ENCODE results near the gene TGM4.

Gene TGM4

DNA sequence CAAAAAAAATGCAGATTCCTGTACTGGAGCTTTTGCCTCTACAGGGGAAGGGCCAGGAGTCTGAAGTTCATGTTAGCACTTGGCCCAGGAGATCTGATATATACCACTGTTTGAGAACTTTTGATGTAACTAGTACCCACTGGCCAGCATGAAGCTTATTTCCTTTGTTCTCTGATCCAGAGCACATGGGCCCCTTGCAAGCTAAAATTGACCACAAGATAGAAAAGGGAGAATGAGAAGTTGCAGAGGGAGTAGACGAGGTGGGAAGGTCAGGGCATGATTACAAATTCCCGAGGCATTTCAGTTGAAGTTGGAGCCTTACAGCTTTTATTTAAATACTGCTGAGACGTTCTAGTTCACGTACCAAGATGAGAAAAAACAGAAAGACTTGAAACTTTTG lies 28.2 kb downstream of the TGM4 start:
- Histone ChIP-seq H3K4me3 (ENCODE audit: low read depth in 1 of 2, low read length in 2 of 2) (no peak overlapping the region), H3K9ac (ENCODE audit: low read length) (no peak overlapping the region), H3K27ac (ENCODE audit: low read depth, low read length) (no peak overlapping the region), H3K36me3 (ENCODE audit: insufficient read depth, low read length) (no peaks in the 10 kb centered on the region), H3K9me3 (ENCODE audit: low read length) (no peaks in the 10 kb centered on the region), H3K4me1 (ENCODE audit: insufficient read depth, low read length) (no peaks in the 10 kb centered on the region), H3K27me3 (ENCODE audit: control insufficient read depth in 1 of 2, insufficient read depth in 2 of 2, low read length in 2 of 2) (peaks cover 0 to 3% of the 10 kb centered on the region in 2 donors)

- H3K9me3 ChIP-seq (ENCODE audit: low read length) = no peaks in the 10 kb centered on the region
- no peak overlapping the region for H3K27ac ChIP-seq (ENCODE audit: low read depth, low read length)
- no peak overlapping the region for H3K4me3 ChIP-seq (ENCODE audit: low read depth in 1 of 2, low read length in 2 of 2)
- no peaks in the 10 kb centered on the region for H3K4me1 ChIP-seq (ENCODE audit: insufficient read depth, low read length)
- H3K36me3 ChIP-seq (ENCODE audit: insufficient read depth, low read length) = no peaks in the 10 kb centered on the region
- peaks cover 0 to 4% of the 10 kb centered on the region in 2 donors for H3K27me3 ChIP-seq (ENCODE audit: control insufficient read depth in 1 of 2, insufficient read depth in 2 of 2, low read length in 2 of 2)
- H3K9ac ChIP-seq (ENCODE audit: low read length) = no peak overlapping the region
Measured at GRCh38 chr3:44903314-44903713, 28.9 kb downstream of the TGM4 start.

DNA sequence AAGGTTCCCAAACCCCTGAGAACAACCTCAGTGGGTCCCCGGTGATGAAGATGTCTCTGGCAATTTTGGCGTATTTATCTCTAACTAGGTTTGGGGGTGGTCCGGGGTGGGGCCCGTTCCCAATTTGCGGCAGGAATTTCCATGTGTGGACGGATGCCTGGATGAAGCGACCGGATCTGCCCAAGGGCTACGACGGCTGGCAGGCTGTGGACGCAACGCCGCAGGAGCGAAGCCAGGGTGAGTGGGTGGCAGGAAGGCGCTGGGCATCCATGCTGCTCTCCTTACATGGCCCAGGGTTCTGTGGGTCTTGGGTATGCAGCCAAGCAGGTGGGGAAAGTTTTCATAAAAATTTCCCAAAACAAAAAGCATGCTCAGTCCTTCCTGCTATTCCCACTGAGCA lies 29.3 kb downstream of the TGM4 start:
- Histone ChIP-seq H3K9ac (ENCODE audit: low read length) (no peak overlapping the region), H3K27ac (ENCODE audit: low read depth, low read length) (no peak overlapping the region), H3K4me1 (ENCODE audit: insufficient read depth, low read length) (no peaks in the 10 kb centered on the region), H3K9me3 (ENCODE audit: low read length) (no peaks in the 10 kb centered on the region), H3K4me3 (ENCODE audit: low read depth in 1 of 2, low read length in 2 of 2) (no peak overlapping the region), H3K27me3 (ENCODE audit: control insufficient read depth in 1 of 2, insufficient read depth in 2 of 2, low read length in 2 of 2) (peaks cover 0 to 4% of the 10 kb centered on the region in 2 donors), H3K36me3 (ENCODE audit: insufficient read depth, low read length) (no peaks in the 10 kb centered on the region)

DNA sequence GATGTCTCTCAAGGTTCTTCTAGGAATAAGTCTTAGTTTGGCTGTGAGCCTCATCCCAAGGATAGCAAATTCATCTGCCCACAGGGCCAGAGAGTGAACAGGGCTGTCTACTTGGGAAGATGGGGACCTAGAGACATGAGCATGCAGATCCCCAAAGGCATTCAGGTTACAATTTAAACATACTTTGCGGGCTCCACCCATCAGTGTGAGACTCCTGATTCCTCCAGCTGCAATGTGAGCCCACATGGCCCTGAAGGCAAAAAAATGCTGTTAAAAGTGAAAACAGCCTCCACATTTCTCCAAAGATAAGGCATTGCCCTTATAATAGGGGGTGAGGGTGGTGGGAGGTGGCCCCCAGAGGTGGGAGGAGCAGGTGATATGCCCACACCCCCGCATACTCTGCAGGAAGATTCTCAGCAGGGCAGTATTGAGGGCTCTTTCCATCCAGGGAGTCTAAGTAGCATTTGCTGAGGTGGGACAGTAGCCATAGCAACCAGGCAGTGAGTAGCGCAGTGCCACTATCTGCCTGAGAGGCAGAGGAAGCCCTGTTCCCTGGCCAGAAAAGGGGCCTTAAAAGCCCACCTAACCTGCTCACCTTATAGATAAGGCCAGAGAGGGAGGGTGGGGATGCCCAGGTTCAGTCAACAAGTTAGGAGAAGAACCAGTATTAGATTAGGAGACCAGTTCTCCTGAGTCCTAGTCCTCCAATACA lies 31.2 kb downstream of the TGM4 start:
- H3K4me3 ChIP-seq (ENCODE audit: low read depth in 1 of 2, low read length in 2 of 2) = no peak overlapping the region
- no peaks in the 10 kb centered on the region for H3K4me1 ChIP-seq (ENCODE audit: insufficient read depth, low read length)
- no peak overlapping the region for H3K9ac ChIP-seq (ENCODE audit: low read length)
- H3K27me3 ChIP-seq (ENCODE audit: control insufficient read depth in 1 of 2, insufficient read depth in 2 of 2, low read length in 2 of 2) = peaks cover 0 to 4% of the 10 kb centered on the region in 2 donors
- no peaks in the 10 kb centered on the region for H3K36me3 ChIP-seq (ENCODE audit: insufficient read depth, low read length)
- no peak overlapping the region for H3K27ac ChIP-seq (ENCODE audit: low read depth, low read length)
- no peaks in the 10 kb centered on the region for H3K9me3 ChIP-seq (ENCODE audit: low read length)

GRCh38 chr3:44906997-44907396 lies 32.6 kb downstream of the TGM4 start:
- H3K27ac ChIP-seq (ENCODE audit: low read depth, low read length) = no peak overlapping the region
- H3K4me1 ChIP-seq (ENCODE audit: insufficient read depth, low read length) = no peaks in the 10 kb centered on the region
- no peaks in the 10 kb centered on the region for H3K9me3 ChIP-seq (ENCODE audit: low read length)
- H3K36me3 ChIP-seq (ENCODE audit: insufficient read depth, low read length) = no peaks in the 10 kb centered on the region
- H3K4me3 ChIP-seq (ENCODE audit: low read depth in 1 of 2, low read length in 2 of 2) = no peak overlapping the region
- H3K27me3 ChIP-seq (ENCODE audit: control insufficient read depth in 1 of 2, insufficient read depth in 2 of 2, low read length in 2 of 2) = peaks cover 0 to 4% of the 10 kb centered on the region in 2 donors
- H3K9ac ChIP-seq (ENCODE audit: low read length) = no peak overlapping the region

GRCh38 chr3:44907612-44908011 lies 33.2 kb downstream of the TGM4 start:
- peaks cover 0 to 4% of the 10 kb centered on the region in 2 donors for H3K27me3 ChIP-seq (ENCODE audit: control insufficient read depth in 1 of 2, insufficient read depth in 2 of 2, low read length in 2 of 2)
- no peak overlapping the region for H3K4me3 ChIP-seq (ENCODE audit: low read depth in 1 of 2, low read length in 2 of 2)
- no peak overlapping the region for H3K27ac ChIP-seq (ENCODE audit: low read depth, low read length)
- no peaks in the 10 kb centered on the region for H3K9me3 ChIP-seq (ENCODE audit: low read length)
- H3K36me3 ChIP-seq (ENCODE audit: insufficient read depth, low read length) = no peaks in the 10 kb centered on the region
- H3K9ac ChIP-seq (ENCODE audit: low read length) = no peak overlapping the region
- H3K4me1 ChIP-seq (ENCODE audit: insufficient read depth, low read length) = no peaks in the 10 kb centered on the region

DNA sequence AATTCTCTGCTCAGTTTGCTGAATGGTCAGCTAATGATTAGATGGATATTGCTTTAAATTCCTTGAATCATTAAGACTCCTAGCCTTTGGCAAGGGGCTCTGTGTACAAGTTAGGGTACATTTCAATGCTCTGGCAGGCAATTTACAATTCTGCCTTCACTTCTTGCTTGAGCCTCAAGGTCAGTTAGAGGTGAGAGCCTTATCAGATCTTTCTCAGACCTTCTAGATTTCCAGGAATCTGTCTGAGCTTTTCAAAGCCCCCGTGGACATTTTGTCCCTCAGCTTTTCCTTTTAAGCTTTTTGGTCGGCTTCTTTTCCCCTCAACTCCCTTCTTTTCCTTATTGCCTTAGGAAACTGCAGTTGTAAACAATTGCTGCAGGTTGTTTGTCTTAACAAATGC lies 34.7 kb downstream of the TGM4 start:
- no peak overlapping the region for H3K9ac ChIP-seq (ENCODE audit: low read length)
- peaks cover 0 to 4% of the 10 kb centered on the region in 2 donors for H3K27me3 ChIP-seq (ENCODE audit: control insufficient read depth in 1 of 2, insufficient read depth in 2 of 2, low read length in 2 of 2)
- no peak overlapping the region for H3K27ac ChIP-seq (ENCODE audit: low read depth, low read length)
- no peaks in the 10 kb centered on the region for H3K36me3 ChIP-seq (ENCODE audit: insufficient read depth, low read length)
- no peak overlapping the region for H3K4me3 ChIP-seq (ENCODE audit: low read depth in 1 of 2, low read length in 2 of 2)
- no peaks in the 10 kb centered on the region for H3K9me3 ChIP-seq (ENCODE audit: low read length)
- no peaks in the 10 kb centered on the region for H3K4me1 ChIP-seq (ENCODE audit: insufficient read depth, low read length)

DNA sequence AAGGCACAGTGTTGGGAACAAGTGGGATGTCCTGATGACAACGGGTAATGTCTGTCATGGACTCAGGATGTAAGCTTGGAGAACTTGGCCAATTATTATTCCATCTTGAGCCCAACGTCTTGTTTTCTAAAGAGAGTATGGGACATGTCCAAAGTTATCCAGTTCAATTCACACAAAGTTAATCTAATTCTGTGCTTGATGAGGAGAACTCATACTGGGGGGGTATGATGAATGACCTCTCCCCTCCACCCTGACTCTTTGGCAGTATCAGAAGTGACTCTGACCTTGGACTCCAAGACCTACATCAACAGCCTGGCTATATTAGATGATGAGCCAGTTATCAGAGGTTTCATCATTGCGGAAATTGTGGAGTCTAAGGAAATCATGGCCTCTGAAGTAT lies 36.3 kb downstream of the TGM4 start:
- no peak overlapping the region for H3K27ac ChIP-seq (ENCODE audit: low read depth, low read length)
- H3K9ac ChIP-seq (ENCODE audit: low read length) = no peak overlapping the region
- H3K9me3 ChIP-seq (ENCODE audit: low read length) = no peaks in the 10 kb centered on the region
- H3K4me1 ChIP-seq (ENCODE audit: insufficient read depth, low read length) = no peaks in the 10 kb centered on the region
- peaks cover 0 to 4% of the 10 kb centered on the region in 2 donors for H3K27me3 ChIP-seq (ENCODE audit: control insufficient read depth in 1 of 2, insufficient read depth in 2 of 2, low read length in 2 of 2)
- H3K36me3 ChIP-seq (ENCODE audit: insufficient read depth, low read length) = no peaks in the 10 kb centered on the region
- H3K4me3 ChIP-seq (ENCODE audit: low read depth in 1 of 2, low read length in 2 of 2) = no peak overlapping the region

GRCh38 chr3:44913868-44914468 lies 39.6 kb downstream of the TGM4 start:
- H3K27me3 ChIP-seq (ENCODE audit: control insufficient read depth in 1 of 2, insufficient read depth in 2 of 2, low read length in 2 of 2) = no peaks in the 10 kb centered on the region
- H3K4me1 ChIP-seq (ENCODE audit: insufficient read depth, low read length) = no peaks in the 10 kb centered on the region
- H3K9ac ChIP-seq (ENCODE audit: low read length) = no peak overlapping the region
- no peak overlapping the region for H3K27ac ChIP-seq (ENCODE audit: low read depth, low read length)
- H3K4me3 ChIP-seq (ENCODE audit: low read depth in 1 of 2, low read length in 2 of 2) = no peak overlapping the region
- no peaks in the 10 kb centered on the region for H3K9me3 ChIP-seq (ENCODE audit: low read length)
- H3K36me3 ChIP-seq (ENCODE audit: insufficient read depth, low read length) = peaks cover 6% of the 10 kb centered on the region

DNA sequence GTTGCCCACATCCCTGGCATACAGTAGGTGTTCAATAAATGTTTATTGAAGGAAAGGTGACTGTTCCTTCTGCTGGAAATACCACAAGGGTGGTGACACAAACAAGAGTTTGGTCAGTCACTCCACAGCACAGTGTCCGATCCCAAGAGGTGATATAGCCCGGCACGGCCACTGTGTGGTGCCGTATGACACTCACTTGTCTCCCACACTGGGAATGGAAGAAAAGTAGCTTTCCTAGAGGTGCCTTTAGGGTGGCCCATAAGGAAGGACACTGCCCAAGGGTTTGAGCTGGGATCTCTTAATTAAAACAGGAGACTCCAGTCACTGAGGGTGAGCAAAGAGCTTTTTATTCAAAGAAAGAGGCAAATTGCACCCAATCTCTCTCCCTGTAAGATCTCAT lies 40.5 kb downstream of the TGM4 start:
- Histone ChIP-seq H3K36me3 (ENCODE audit: insufficient read depth, low read length) (peaks cover 6% of the 10 kb centered on the region), H3K4me1 (ENCODE audit: insufficient read depth, low read length) (no peaks in the 10 kb centered on the region), H3K9ac (ENCODE audit: low read length) (no peak overlapping the region), H3K9me3 (ENCODE audit: low read length) (no peaks in the 10 kb centered on the region), H3K27me3 (ENCODE audit: control insufficient read depth in 1 of 2, insufficient read depth in 2 of 2, low read length in 2 of 2) (no peaks in the 10 kb centered on the region), H3K27ac (ENCODE audit: low read depth, low read length) (no peak overlapping the region), H3K4me3 (ENCODE audit: low read depth in 1 of 2, low read length in 2 of 2) (no peak overlapping the region)

GRCh38 chr3:44915702-44916438 lies 41.5 kb downstream of the TGM4 start:
- H3K4me3 ChIP-seq (ENCODE audit: low read depth in 1 of 2, low read length in 2 of 2) = no peak overlapping the region
- H3K9ac ChIP-seq (ENCODE audit: low read length) = no peak overlapping the region
- no peaks in the 10 kb centered on the region for H3K27me3 ChIP-seq (ENCODE audit: control insufficient read depth in 1 of 2, insufficient read depth in 2 of 2, low read length in 2 of 2)
- H3K27ac ChIP-seq (ENCODE audit: low read depth, low read length) = no peak overlapping the region
- H3K9me3 ChIP-seq (ENCODE audit: low read length) = no peaks in the 10 kb centered on the region
- peaks cover 6% of the 10 kb centered on the region for H3K36me3 ChIP-seq (ENCODE audit: insufficient read depth, low read length)
- H3K4me1 ChIP-seq (ENCODE audit: insufficient read depth, low read length) = no peaks in the 10 kb centered on the region

Measured in muscle layer of colon (tissue), 2 donors.